OCI-LY3 (cell line): ENCODE results near the gene ALKBH5.

Experiments
- H2AFZ ChIP-seq: fragments of 200-600, 300-600 bp; shearing (Covaris generic); 2 replicates; pipeline ENCODE4 v1.6.0; 2014; ENCODE audit warnings: antibody characterized with exemption, low read depth, low read length
- H3K27ac ChIP-seq: fragments of 200-600, 300-600 bp; sonication (generic); 2 replicates; pipeline ENCODE4 v1.5.1; 2014; ENCODE audit warnings: mild to moderate bottlenecking, low read length, moderate library complexity, mixed read lengths
- H3K27me3 ChIP-seq: fragments of 200-600, 300-600 bp; sonication (generic); 2 replicates; pipeline ENCODE4 v1.6.1; 2014; ENCODE audit warnings: low read depth, low read length, mixed read lengths
- H3K36me3 ChIP-seq: fragments of 200-600, 300-600 bp; sonication (generic); replicated peaks from 2 replicates; pipeline ENCODE3; 2014; ENCODE audit warnings: low read depth, low read length, mixed read lengths
- H3K4me1 ChIP-seq: fragments of 300-600, 200-600 bp; sonication (generic); 2 replicates; pipeline ENCODE4 v1.6.1; 2014; ENCODE audit warnings: low read length, mixed read lengths
- H3K4me2 ChIP-seq: fragments of 200-600, 300-600 bp; sonication (generic); 2 replicates; pipeline ENCODE4 v1.6.1; 2014; ENCODE audit warnings: low read length, mixed read lengths
- H3K4me3 ChIP-seq: fragments of 300-600, 200-600 bp; sonication (generic); 2 replicates; pipeline ENCODE4 v1.5.1; 2014; ENCODE audit warnings: antibody characterized with exemption, mild to moderate bottlenecking, low read length, moderate library complexity
- H3K79me2 ChIP-seq: fragments of 300-600, 200-600 bp; shearing (Covaris generic); 2 replicates; pipeline ENCODE4 v1.6.1; 2014; ENCODE audit warnings: mild to moderate bottlenecking, low read length, mixed read lengths
- H3K9ac ChIP-seq: fragments of 300-600, 200-600 bp; shearing (Covaris generic); 2 replicates; pipeline ENCODE4 v1.6.0; 2014; ENCODE audit warnings: mild to moderate bottlenecking, low read length, moderate library complexity
- H3K9me3 ChIP-seq: fragments of 200-600, 300-600 bp; shearing (Covaris generic); 2 replicates; pipeline ENCODE4 v1.6.1; 2014; ENCODE audit warnings: low read length, mixed read lengths; ENCODE audit not compliant: insufficient read depth
- H4K20me1 ChIP-seq: fragments of 200-600, 300-600 bp; sonication (generic); 2 replicates; pipeline ENCODE4 v1.6.1; 2016; ENCODE audit warnings: low read length, mixed read lengths; ENCODE audit not compliant: insufficient read depth
- EZH2phosphoT487 ChIP-seq: fragments of 200-600 bp; shearing (Covaris generic); IDR thresholded peaks from 2 replicates; pipeline ENCODE4 v1.6.1; 2018; ENCODE audit warnings: antibody characterized with exemption, mixed run types, low read depth
- TF ChIP-seq, protein P1 (sequence below): fragments of 200-600, 300-600 bp; sonication (generic); IDR thresholded peaks from 2 replicates; pipeline ENCODE4 v1.5.1; 2014; ENCODE audit warnings: antibody characterized with exemption, low read length, low read depth

Gene ALKBH5

GRCh38 chr17:18236494-18236893 is 52.9 kb downstream of the ALKBH5 start:
- Histone ChIP-seq H2AFZ (no peak overlapping the region), H3K9ac (no peak overlapping the region), H3K9me3 (no peaks in the 10 kb centered on the region), H3K27ac (no peak overlapping the region), H3K79me2 (no peaks in the 10 kb centered on the region), H3K4me3 (no peak overlapping the region), H4K20me1 (no peaks in the 10 kb centered on the region), H3K36me3 (no peaks in the 10 kb centered on the region), H3K4me1 (no peaks in the 10 kb centered on the region), H3K27me3 (no peaks in the 10 kb centered on the region), H3K4me2 (no peak overlapping the region)
- TF ChIP-seq, protein P1, sequence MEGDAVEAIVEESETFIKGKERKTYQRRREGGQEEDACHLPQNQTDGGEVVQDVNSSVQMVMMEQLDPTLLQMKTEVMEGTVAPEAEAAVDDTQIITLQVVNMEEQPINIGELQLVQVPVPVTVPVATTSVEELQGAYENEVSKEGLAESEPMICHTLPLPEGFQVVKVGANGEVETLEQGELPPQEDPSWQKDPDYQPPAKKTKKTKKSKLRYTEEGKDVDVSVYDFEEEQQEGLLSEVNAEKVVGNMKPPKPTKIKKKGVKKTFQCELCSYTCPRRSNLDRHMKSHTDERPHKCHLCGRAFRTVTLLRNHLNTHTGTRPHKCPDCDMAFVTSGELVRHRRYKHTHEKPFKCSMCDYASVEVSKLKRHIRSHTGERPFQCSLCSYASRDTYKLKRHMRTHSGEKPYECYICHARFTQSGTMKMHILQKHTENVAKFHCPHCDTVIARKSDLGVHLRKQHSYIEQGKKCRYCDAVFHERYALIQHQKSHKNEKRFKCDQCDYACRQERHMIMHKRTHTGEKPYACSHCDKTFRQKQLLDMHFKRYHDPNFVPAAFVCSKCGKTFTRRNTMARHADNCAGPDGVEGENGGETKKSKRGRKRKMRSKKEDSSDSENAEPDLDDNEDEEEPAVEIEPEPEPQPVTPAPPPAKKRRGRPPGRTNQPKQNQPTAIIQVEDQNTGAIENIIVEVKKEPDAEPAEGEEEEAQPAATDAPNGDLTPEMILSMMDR = no peak
- no peak for TF ChIP-seq EZH2phosphoT487

DNA sequence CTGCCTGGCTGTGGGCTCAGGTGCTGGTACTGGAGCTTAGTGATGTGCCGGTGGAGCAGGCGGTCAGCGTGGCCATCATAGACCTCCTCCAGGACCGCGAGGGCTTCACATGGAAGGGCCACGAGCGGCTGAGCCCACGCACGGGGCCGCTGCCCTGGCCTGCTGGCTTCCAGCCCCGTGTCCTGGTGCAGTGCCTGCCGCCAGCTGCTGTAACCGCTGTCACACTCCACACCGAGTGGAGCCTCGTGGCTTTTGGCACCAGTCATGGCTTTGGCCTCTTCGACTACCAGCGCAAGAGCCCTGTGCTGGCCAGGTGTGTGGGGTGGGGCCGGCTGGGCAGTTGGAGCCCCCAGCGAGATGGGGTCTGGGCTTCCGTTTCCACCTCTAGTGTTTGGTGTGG is 53.8 kb downstream of the ALKBH5 start:
- TF ChIP-seq, protein P1 = no peak
- TF ChIP-seq EZH2phosphoT487 = no peak
- Histone ChIP-seq H3K27ac (no peak overlapping the region), H3K79me2 (no peaks in the 10 kb centered on the region), H4K20me1 (no peaks in the 10 kb centered on the region), H3K9ac (no peak overlapping the region), H2AFZ (no peak overlapping the region), H3K4me3 (no peak overlapping the region), H3K9me3 (no peaks in the 10 kb centered on the region), H3K4me2 (no peak overlapping the region), H3K36me3 (no peaks in the 10 kb centered on the region), H3K27me3 (no peaks in the 10 kb centered on the region), H3K4me1 (no peaks in the 10 kb centered on the region)

GRCh38 chr17:18238299-18238698 is 54.7 kb downstream of the ALKBH5 start:
- TF ChIP-seq, protein P1 = no peak
- TF ChIP-seq EZH2phosphoT487 = no peak
- no peaks in the 10 kb centered on the region for H3K4me1 ChIP-seq
- no peak overlapping the region for H3K9ac ChIP-seq
- no peaks in the 10 kb centered on the region for H3K9me3 ChIP-seq
- H3K27ac ChIP-seq = no peak overlapping the region
- H3K36me3 ChIP-seq = no peaks in the 10 kb centered on the region
- H3K4me3 ChIP-seq = no peak overlapping the region
- no peak overlapping the region for H3K4me2 ChIP-seq
- H2AFZ ChIP-seq = no peak overlapping the region
- H3K27me3 ChIP-seq = no peaks in the 10 kb centered on the region
- H4K20me1 ChIP-seq = no peaks in the 10 kb centered on the region
- no peaks in the 10 kb centered on the region for H3K79me2 ChIP-seq

- H3K9ac ChIP-seq = no peak overlapping the region
- TF ChIP-seq, protein P1 = no peak
- no peak for TF ChIP-seq EZH2phosphoT487
- H3K9me3 ChIP-seq = no peaks in the 10 kb centered on the region
- H4K20me1 ChIP-seq = no peaks in the 10 kb centered on the region
- H3K27ac ChIP-seq = no peak overlapping the region
- H3K4me1 ChIP-seq = no peaks in the 10 kb centered on the region
- no peak overlapping the region for H3K4me3 ChIP-seq
- no peaks in the 10 kb centered on the region for H3K27me3 ChIP-seq
- H2AFZ ChIP-seq = no peak overlapping the region
- H3K36me3 ChIP-seq = no peaks in the 10 kb centered on the region
- H3K79me2 ChIP-seq = no peaks in the 10 kb centered on the region
- H3K4me2 ChIP-seq = no peak overlapping the region
Observed at GRCh38 chr17:18240449-18240848, 56.8 kb downstream of the ALKBH5 start.
